Endodermal cell (in vitro differentiated cells): ENCODE results near the gene B4GALT1. TPM values are rescaled to one million over a fixed set of nuclear protein-coding genes. Genes with fewer than 3 reads are reported as not detected.

Experiments
- DNase-seq: peaks from one replicate; pipeline ENCODE4 v3.0.0-alpha.2; 2017
- H3K27ac ChIP-seq: 2 replicates; pipeline ENCODE4 v1.5.1; 2013; ENCODE audit warnings: mild to moderate bottlenecking, low read depth, low read length, moderate library complexity
- H3K27me3 ChIP-seq: 2 replicates; pipeline ENCODE4 v1.6.1; 2013; ENCODE audit warnings: mild to moderate bottlenecking, low read length, moderate library complexity; ENCODE audit not compliant: insufficient read depth, control insufficient read depth, poor library complexity, severe bottlenecking
- H3K36me3 ChIP-seq: 2 replicates; pipeline ENCODE4 v1.7.0; 2013; ENCODE audit warnings: mild to moderate bottlenecking, low read length, moderate library complexity; ENCODE audit not compliant: control insufficient read depth, insufficient read depth
- H3K4me1 ChIP-seq: one replicate; pipeline ENCODE4 v1.7.0; 2013; ENCODE audit warnings: low read length; ENCODE audit not compliant: control insufficient read depth, insufficient read depth
- H3K4me3 ChIP-seq: 2 replicates; pipeline ENCODE4 v1.5.1; 2013; ENCODE audit warnings: mild to moderate bottlenecking, low read length, moderate library complexity
- H3K9ac ChIP-seq: 2 replicates; pipeline ENCODE4 v1.6.1; 2013; ENCODE audit warnings: mild to moderate bottlenecking, low read length, moderate library complexity; ENCODE audit not compliant: poor library complexity, severe bottlenecking; ENCODE audit errors: extremely low read depth
- H3K9me3 ChIP-seq: 2 replicates; pipeline ENCODE4 v1.6.1; 2013; ENCODE audit warnings: mild to moderate bottlenecking, low read length, moderate library complexity; ENCODE audit not compliant: control insufficient read depth
- H3K27ac Mint-ChIP-seq: 2 replicates; pipeline ENCODE4 v1.8.0; 2020; ENCODE audit warnings: mixed read lengths
- H3K27me3 Mint-ChIP-seq: 2 replicates; pipeline ENCODE4 v1.8.0; 2021; ENCODE audit warnings: mild to moderate bottlenecking, mixed read lengths; ENCODE audit not compliant: insufficient read depth
- H3K36me3 Mint-ChIP-seq: 2 replicates; pipeline ENCODE4 v1.8.0; 2020; ENCODE audit warnings: low read depth, mixed read lengths
- H3K4me1 Mint-ChIP-seq: 2 replicates; pipeline ENCODE4 v1.8.0; 2020; ENCODE audit warnings: mixed read lengths
- H3K4me3 Mint-ChIP-seq: 2 replicates; pipeline ENCODE4 v1.8.0; 2020; ENCODE audit warnings: mild to moderate bottlenecking, moderate library complexity, mixed read lengths
- H3K9me3 Mint-ChIP-seq: 2 replicates; pipeline ENCODE4 v1.8.0; 2020; ENCODE audit warnings: mild to moderate bottlenecking, mixed read lengths
- CTCF ChIP-seq: fragments of 200-600 bp; sonication (generic); conservative IDR thresholded peaks from 2 replicates; pipeline ENCODE4 v1.5.0; 2021; ENCODE audit warnings: antibody characterized with exemption, mild to moderate bottlenecking
- WGBS, 2 experiments: methylation state at CpG; one replicate each; pipeline versions ENCODE4 v1.1.5 to v1.1.7; 2013; ENCODE audit warnings: missing lambda C conversion rate in 2 of 2, mixed read lengths in 1 of 2; ENCODE audit not compliant: insufficient coverage in 1 of 2, insufficient read length in 1 of 2; 5-methylcytosine and 5-hydroxymethylcytosine counted together
- total RNA-seq, 2 donors: library from RNA; stranded (reverse); fragmentation: NEBNext Ultra II Directional in 1 of 2; extraction: Animal tissue kit (Norgen Biotek cat#: 25700) in 1 of 2; gene quantifications; 2 replicates in 1 of 2; 3 replicates in 1 of 2; pipeline ENCODE4 v1.2.1, GENCODE V29; 2021

The B4GALT1 gene
- total RNA-seq, 2 donors from 2014 or later = 62.9 to 92.6 TPM

- WGBS, 2 experiments = 85 to 89% methylated on average over 6 to 8 of the region's 8 CpGs
- no peak for DNase-seq
- no peak overlapping the region for H3K4me3 ChIP-seq
- Mint-ChIP-seq H3K27ac (no peak overlapping the region), H3K9me3 (no peaks in the 10 kb centered on the region), H3K4me3 (no peak overlapping the region), H3K27me3 (no peaks in the 10 kb centered on the region), H3K4me1 (peaks cover 16% of the 10 kb centered on the region), H3K36me3 (no peaks in the 10 kb centered on the region)
- no peak overlapping the region for H3K27ac ChIP-seq
- no peaks in the 10 kb centered on the region for H3K27me3 ChIP-seq
- no peak for TF ChIP-seq CTCF
- no peaks in the 10 kb centered on the region for H3K9me3 ChIP-seq
- no peaks in the 10 kb centered on the region for H3K4me1 ChIP-seq
- H3K36me3 ChIP-seq = no peaks in the 10 kb centered on the region
- no peak overlapping the region for H3K9ac ChIP-seq
Measured at GRCh38 chr9:33180526-33181184, 13.5 kb upstream of the B4GALT1 start.

- no peaks in the 10 kb centered on the region for H3K36me3 Mint-ChIP-seq
- H3K36me3 ChIP-seq = no peaks in the 10 kb centered on the region
- no peaks in the 10 kb centered on the region for H3K4me1 ChIP-seq
- H3K27me3 ChIP-seq = no peaks in the 10 kb centered on the region
- no peaks in the 10 kb centered on the region for H3K27me3 Mint-ChIP-seq
- no peaks in the 10 kb centered on the region for H3K9me3 Mint-ChIP-seq
- H3K4me1 Mint-ChIP-seq = peaks cover 14% of the 10 kb centered on the region
- no peak overlapping the region for H3K4me3 Mint-ChIP-seq
- no peak overlapping the region for H3K27ac ChIP-seq
- H3K27ac Mint-ChIP-seq = no peak overlapping the region
- WGBS, 2 experiments = 89 to 93% methylated on average over 3 of the region's 3 CpGs
- no peak overlapping the region for H3K4me3 ChIP-seq
- DNase-seq = no peak
- no peaks in the 10 kb centered on the region for H3K9me3 ChIP-seq
- no peak overlapping the region for H3K9ac ChIP-seq
- no peak for TF ChIP-seq CTCF
Measured at GRCh38 chr9:33178972-33179697, 12.0 kb upstream of the B4GALT1 start.

GRCh38 chr9:33177639-33178038 lies 10.5 kb upstream of the B4GALT1 start:
- Mint-ChIP-seq H3K27ac (no peak overlapping the region), H3K36me3 (no peaks in the 10 kb centered on the region), H3K4me1 (peaks cover 15% of the 10 kb centered on the region), H3K9me3 (no peaks in the 10 kb centered on the region), H3K4me3 (no peak overlapping the region), H3K27me3 (no peaks in the 10 kb centered on the region)
- Histone ChIP-seq H3K4me1 (peaks cover 3% of the 10 kb centered on the region), H3K9me3 (peaks cover 4% of the 10 kb centered on the region), H3K27me3 (no peaks in the 10 kb centered on the region), H3K36me3 (no peaks in the 10 kb centered on the region), H3K27ac (no peak overlapping the region), H3K9ac (no peak overlapping the region), H3K4me3 (no peak overlapping the region)
- DNase-seq = peak; percentile 38
- no peak for TF ChIP-seq CTCF
